ENCODE data around the gene FXYD5. TPM values are rescaled to one million over a fixed set of nuclear protein-coding genes. Genes with fewer than 3 reads are reported as not detected.

Gene FXYD5
- total RNA-seq, 1 experiment from 2014 or later, result 181 TPM

- H4K20me1 ChIP-seq (ENCODE audit: insufficient read depth), result no peaks in the 10 kb centered on the region
- TF ChIP-seq, protein P1, sequence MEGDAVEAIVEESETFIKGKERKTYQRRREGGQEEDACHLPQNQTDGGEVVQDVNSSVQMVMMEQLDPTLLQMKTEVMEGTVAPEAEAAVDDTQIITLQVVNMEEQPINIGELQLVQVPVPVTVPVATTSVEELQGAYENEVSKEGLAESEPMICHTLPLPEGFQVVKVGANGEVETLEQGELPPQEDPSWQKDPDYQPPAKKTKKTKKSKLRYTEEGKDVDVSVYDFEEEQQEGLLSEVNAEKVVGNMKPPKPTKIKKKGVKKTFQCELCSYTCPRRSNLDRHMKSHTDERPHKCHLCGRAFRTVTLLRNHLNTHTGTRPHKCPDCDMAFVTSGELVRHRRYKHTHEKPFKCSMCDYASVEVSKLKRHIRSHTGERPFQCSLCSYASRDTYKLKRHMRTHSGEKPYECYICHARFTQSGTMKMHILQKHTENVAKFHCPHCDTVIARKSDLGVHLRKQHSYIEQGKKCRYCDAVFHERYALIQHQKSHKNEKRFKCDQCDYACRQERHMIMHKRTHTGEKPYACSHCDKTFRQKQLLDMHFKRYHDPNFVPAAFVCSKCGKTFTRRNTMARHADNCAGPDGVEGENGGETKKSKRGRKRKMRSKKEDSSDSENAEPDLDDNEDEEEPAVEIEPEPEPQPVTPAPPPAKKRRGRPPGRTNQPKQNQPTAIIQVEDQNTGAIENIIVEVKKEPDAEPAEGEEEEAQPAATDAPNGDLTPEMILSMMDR (conservative IDR thresholded peaks at IDR 0.05), result no peak
- TF ChIP-seq EZH2 (IDR thresholded peaks at IDR 0.05; ENCODE audit: low read depth), result no peak
- no peak for DNase-seq
- CTCF ChIA-PET, result interaction anchor here (0.5 kb wide), 1 partner anchor 116 kb away, joined by 4 read pairs; no protein-coding TSS in a partner anchor
- no TSS peak for BruUV-seq (replicated peaks)
- H3K4me2 ChIP-seq, result no peak overlapping the region
- H3K4me1 ChIP-seq (replicated peaks; ENCODE audit: insufficient read depth), result peaks cover 56% of the 10 kb centered on the region
- intact Hi-C loops (cut with micrococcal nuclease; ENCODE audit: unreplicated experiment), result no loop called here
- peaks cover 21% of the 10 kb centered on the region for H3K36me3 ChIP-seq (ENCODE audit: low read depth)
- H3K9me3 ChIP-seq (ENCODE audit: insufficient read depth, low read depth), result no peaks in the 10 kb centered on the region
- POLR2A ChIA-PET (ENCODE audit: unreplicated experiment), result no interaction called here
- H2AFZ ChIP-seq, result no peak overlapping the region
- no peak overlapping the region for H3K4me3 ChIP-seq
- H3K27me3 ChIP-seq (ENCODE audit: insufficient read depth, low read depth), result no peaks in the 10 kb centered on the region
- no peaks in the 10 kb centered on the region for H3K79me2 ChIP-seq (ENCODE audit: low read depth)
- H3F3A ChIP-seq (ENCODE audit: insufficient read depth, low read depth), result peaks cover 89% of the 10 kb centered on the region
- H3K27ac ChIP-seq, result peak overlapping the region; percentile 22; the same call in 1 of the 2 replicates
- H3K9me2 ChIP-seq (ENCODE audit: insufficient read depth), result no peaks in the 10 kb centered on the region
Observed at GRCh38 chr19:35171730-35172129, 17.2 kb downstream of the FXYD5 start.

DNA sequence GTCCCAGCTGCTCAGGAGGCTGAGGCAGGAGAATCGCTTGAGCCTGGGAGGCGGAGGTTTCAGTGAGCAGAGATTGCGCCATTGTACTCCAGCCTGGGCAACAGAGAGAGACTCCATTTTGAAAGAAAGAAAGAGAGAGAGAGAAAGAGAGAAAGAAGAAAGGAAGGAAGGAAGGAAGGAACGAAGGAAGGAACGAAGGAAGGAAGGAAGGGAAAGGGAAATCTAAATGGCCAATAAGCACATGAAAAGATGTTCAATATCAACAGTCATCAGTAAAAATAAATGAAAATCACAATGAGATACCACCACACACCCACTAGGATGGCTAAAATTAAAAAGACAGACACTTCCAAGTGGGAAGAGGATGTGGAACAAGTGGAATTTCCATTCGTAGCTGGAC lies 19.7 kb downstream of the FXYD5 start:
- intact Hi-C loops (cut with micrococcal nuclease; ENCODE audit: unreplicated experiment), result no loop called here

GRCh38 chr19:35176181-35176570 lies 21.6 kb downstream of the FXYD5 start:
- intact Hi-C loops (cut with micrococcal nuclease; ENCODE audit: unreplicated experiment), result no loop called here
- Histone ChIP-seq H3K79me2 (ENCODE audit: low read depth) (no peaks in the 10 kb centered on the region), H3F3A (ENCODE audit: insufficient read depth, low read depth) (peaks cover 49% of the 10 kb centered on the region), H3K27ac (peak overlapping the region; percentile 19; the same call in 1 of the 2 replicates), H3K4me1 (replicated peaks; ENCODE audit: insufficient read depth) (peaks cover 25% of the 10 kb centered on the region), H3K9me3 (ENCODE audit: insufficient read depth, low read depth) (no peaks in the 10 kb centered on the region), H3K36me3 (ENCODE audit: low read depth) (peaks cover 5% of the 10 kb centered on the region; the same call in 1 of the 2 replicates), H4K20me1 (ENCODE audit: insufficient read depth) (no peaks in the 10 kb centered on the region), H3K4me3 (no peak overlapping the region), H3K9me2 (ENCODE audit: insufficient read depth) (no peaks in the 10 kb centered on the region), H3K4me2 (peak overlapping the region; percentile 12), H2AFZ (no peak overlapping the region), H3K27me3 (ENCODE audit: insufficient read depth, low read depth) (no peaks in the 10 kb centered on the region)
- BruUV-seq (replicated peaks), result no TSS peak
- TF ChIP-seq, protein P1 (conservative IDR thresholded peaks at IDR 0.05), result no peak
- no peak for TF ChIP-seq EZH2 (IDR thresholded peaks at IDR 0.05; ENCODE audit: low read depth)
- POLR2A ChIA-PET (ENCODE audit: unreplicated experiment), result no interaction called here
- CTCF ChIA-PET, result interaction anchor here (0.6 kb wide), 1 partner anchor 467 kb away, joined by 4 read pairs; no protein-coding TSS in a partner anchor
- no peak for DNase-seq

More for the DNA sequence above, 19.7 kb downstream of the FXYD5 start:
- POLR2A ChIA-PET (ENCODE audit: unreplicated experiment), result no interaction called here
- H3K4me3 ChIP-seq, result no peak overlapping the region
- H3K9me2 ChIP-seq (ENCODE audit: insufficient read depth), result no peaks in the 10 kb centered on the region
- H3F3A ChIP-seq (ENCODE audit: insufficient read depth, low read depth), result peaks cover 64% of the 10 kb centered on the region
- no TSS peak for BruUV-seq (replicated peaks)
- no peak for DNase-seq
- no peaks in the 10 kb centered on the region for H4K20me1 ChIP-seq (ENCODE audit: insufficient read depth)
- H2AFZ ChIP-seq, result no peak overlapping the region
- H3K79me2 ChIP-seq (ENCODE audit: low read depth), result no peaks in the 10 kb centered on the region
- peaks cover 19% of the 10 kb centered on the region for H3K36me3 ChIP-seq (ENCODE audit: low read depth)
- peaks cover 36% of the 10 kb centered on the region for H3K4me1 ChIP-seq (replicated peaks; ENCODE audit: insufficient read depth)
- no peak for TF ChIP-seq EZH2 (IDR thresholded peaks at IDR 0.05; ENCODE audit: low read depth)
- TF ChIP-seq, protein P1 (conservative IDR thresholded peaks at IDR 0.05), result no peak
- H3K27me3 ChIP-seq (ENCODE audit: insufficient read depth, low read depth), result no peaks in the 10 kb centered on the region
- CTCF ChIA-PET, result no interaction called here
- H3K4me2 ChIP-seq, result no peak overlapping the region
- H3K27ac ChIP-seq, result no peak overlapping the region
- no peaks in the 10 kb centered on the region for H3K9me3 ChIP-seq (ENCODE audit: insufficient read depth, low read depth)

Data from PC-9 (cell line).